HCT116 (cell line): ENCODE data around the gene GLO1. TPM values are rescaled to one million over a fixed set of nuclear protein-coding genes. Genes with fewer than 3 reads are reported as not detected.

Source experiments
- ATAC-seq: fragments of 200-7000 bp; cut with Tn5 transposase; 2 replicates; pipeline ENCODE4 v1.9.1; 2020; ENCODE audit warnings: mild to moderate bottlenecking, moderate library complexity
- BruUV-seq: library from RNA; stranded (reverse); fragments of 400-500 nt; replicated peaks from 2 replicates; lab custom pipeline; 2021; lab: Mats Ljungman, UMichigan
- CTCF ChIA-PET: fragments of 300-600 bp; sonication (Branson Sonifier 250); formaldehyde crosslinking; loops from one replicate; lab custom pipeline; 2021; ENCODE audit warnings: antibody characterized with exemption; lab: Charles Lee
- POLR2A ChIA-PET: fragments of 300-600, 350-600 bp; sonication (Branson Sonifier 250); formaldehyde crosslinking; loops from one replicate; lab custom pipeline; 2021; ENCODE audit warnings: antibody characterized with exemption; lab: Charles Lee
- RAD21 ChIA-PET, 2 experiments: fragments of 300-600 bp; sonication (Branson Sonifier 250); formaldehyde crosslinking; loops; one replicate each; lab custom pipeline; 2023; ENCODE audit warnings: low total read pairs in 2 of 2; ENCODE audit not compliant: uncharacterized antibody in 2 of 2, unreplicated experiment in 2 of 2, low non-redundant PET in 1 of 2; lab: Charles Lee
- DNase-seq: peaks from one replicate; pipeline ENCODE4 v3.0.0-alpha.2; 2010; ENCODE audit warnings: low read depth, low spot score
- H2AFZ ChIP-seq: fragments of 200-600 bp; shearing (Covaris generic), sonication (generic); 2 replicates; pipeline ENCODE4 v1.6.1; 2017; ENCODE audit warnings: low read depth, mixed run types, mixed read lengths, antibody characterized with exemption, low read length; ENCODE audit not compliant: poor library complexity, severe bottlenecking
- H3K27ac ChIP-seq: 2 replicates; pipeline ENCODE4 v1.5.1; 2012; ENCODE audit warnings: low read depth, low read length
- H3K27me3 ChIP-seq: fragments of 200-600 bp; sonication (generic); 2 replicates; pipeline ENCODE4 v1.6.1; 2016; ENCODE audit warnings: mixed run types, low read length, mixed read lengths; ENCODE audit not compliant: insufficient read depth
- H3K36me3 ChIP-seq, 2 experiments: fragments of 200-500 bp in 1 of 2; fragments of 200-600 bp in 1 of 2; sonication (Bioruptor generic) in 1 of 2; sonication (generic) in 1 of 2; 2 replicates each; pipeline versions ENCODE4 v1.5.1 to v1.6.1; 2014 to 2016; ENCODE audit warnings: low read length in 2 of 2, inconsistent platforms in 1 of 2, mixed read lengths in 1 of 2, mixed run types in 1 of 2; ENCODE audit not compliant: insufficient read depth in 2 of 2, control insufficient read depth in 1 of 2
- H3K4me1 ChIP-seq, 2 experiments: fragments of 200-600 bp in 1 of 2; sonication (generic) in 1 of 2; 2 replicates each; pipeline versions ENCODE4 v1.5.1 to v1.6.1; 2012 to 2017; ENCODE audit warnings: low read length in 2 of 2, inconsistent platforms in 1 of 2, mild to moderate bottlenecking in 1 of 2, mixed read lengths in 1 of 2, mixed run types in 1 of 2, moderate library complexity in 1 of 2; ENCODE audit not compliant: insufficient read depth in 2 of 2, control insufficient read depth in 1 of 2
- H3K4me2 ChIP-seq: fragments of 200-600 bp; sonication (generic); 2 replicates; pipeline ENCODE4 v1.6.1; 2017; ENCODE audit warnings: mixed run types, low read length, mixed read lengths
- H3K4me3 ChIP-seq, 2 experiments: fragments of 200-600 bp in 1 of 2; sonication (generic) in 1 of 2; replicated peaks in 1 of 2; 2 replicates each; pipeline ENCODE4 v1.5.1; 2011 to 2016; ENCODE audit warnings: low read length in 2 of 2, control low read depth in 1 of 2, low read depth in 1 of 2, mild to moderate bottlenecking in 1 of 2, mixed read lengths in 1 of 2, mixed run types in 1 of 2
- H3K79me2 ChIP-seq: fragments of 200-600 bp; sonication (generic); 2 replicates; pipeline ENCODE4 v1.6.1; 2017; ENCODE audit warnings: mild to moderate bottlenecking, mixed run types, low read length, moderate library complexity, mixed read lengths; ENCODE audit not compliant: insufficient read depth
- H3K9ac ChIP-seq: fragments of 200-600 bp; sonication (generic); 2 replicates; pipeline ENCODE4 v1.6.1; 2016; ENCODE audit warnings: low read length, mixed read lengths
- H3K9me2 ChIP-seq: fragments of 200-600 bp; sonication (generic), shearing (Covaris generic); 2 replicates; pipeline ENCODE4 v1.6.1; 2017; ENCODE audit warnings: mixed run types, mild to moderate bottlenecking, moderate library complexity; ENCODE audit not compliant: insufficient read depth
- H3K9me3 ChIP-seq, 2 experiments: fragments of 200-500 bp in 1 of 2; fragments of 200-600 bp in 1 of 2; sonication (Bioruptor generic) in 1 of 2; sonication (generic) in 1 of 2; 2 replicates each; pipeline ENCODE4 v1.6.1; 2014 to 2017; ENCODE audit warnings: low read length in 2 of 2, mixed read lengths in 2 of 2, inconsistent platforms in 1 of 2, low read depth in 1 of 2, mild to moderate bottlenecking in 1 of 2, mixed run types in 1 of 2, moderate library complexity in 1 of 2; ENCODE audit not compliant: control insufficient read depth in 1 of 2, insufficient read depth in 1 of 2
- H4K20me1 ChIP-seq: fragments of 200-600 bp; sonication (generic), shearing (Covaris generic); 2 replicates; pipeline ENCODE4 v1.6.1; 2017; ENCODE audit warnings: mixed run types, mild to moderate bottlenecking, moderate library complexity; ENCODE audit not compliant: insufficient read depth
- CBX3 ChIP-seq: IDR thresholded peaks from 2 replicates; pipeline ENCODE4 v1.6.1; 2012; ENCODE audit warnings: low read depth
- EGR1 ChIP-seq: IDR thresholded peaks from 2 replicates; pipeline ENCODE4 v1.6.1; 2012; ENCODE audit warnings: low read depth
- ELF1 ChIP-seq: IDR thresholded peaks from 2 replicates; pipeline ENCODE4 v1.6.1; 2012; ENCODE audit warnings: low read depth, borderline replicate concordance
- EZH2phosphoT487 ChIP-seq: fragments of 200-600 bp; IDR thresholded peaks from 2 replicates; pipeline ENCODE4 v1.6.1; 2018; ENCODE audit warnings: antibody characterized with exemption, borderline replicate concordance
- FOSL1 ChIP-seq: IDR thresholded peaks from 2 replicates; pipeline ENCODE4 v1.6.1; 2012; ENCODE audit warnings: low read depth
- JUND ChIP-seq: IDR thresholded peaks from 2 replicates; pipeline ENCODE4 v1.6.1; 2012
- POLR2A ChIP-seq: IDR thresholded peaks from 2 replicates; pipeline ENCODE4 v1.7.0; 2011; ENCODE audit warnings: borderline replicate concordance; ENCODE audit not compliant: insufficient read depth, insufficient read length; ENCODE audit errors: extremely low read depth
- POLR2AphosphoS5 ChIP-seq: IDR thresholded peaks from 2 replicates; pipeline ENCODE4 v1.6.1; 2011; ENCODE audit warnings: mild to moderate bottlenecking, low read depth, low read length, moderate library complexity
- RAD21 ChIP-seq: IDR thresholded peaks from 2 replicates; pipeline ENCODE4 v1.6.1; 2012; ENCODE audit warnings: low read depth, mild to moderate bottlenecking
- SP1 ChIP-seq: IDR thresholded peaks from 2 replicates; pipeline ENCODE4 v1.6.1; 2012; ENCODE audit warnings: low read depth
- TCF7L2 ChIP-seq: IDR thresholded peaks from 2 replicates; pipeline ENCODE4 v1.7.0; 2011; ENCODE audit warnings: borderline replicate concordance, inconsistent platforms; ENCODE audit not compliant: insufficient read depth, insufficient read length; ENCODE audit errors: extremely low read depth
- YY1 ChIP-seq: IDR thresholded peaks from 2 replicates; pipeline ENCODE4 v1.6.1; 2011; ENCODE audit warnings: low read length, low read depth, moderate library complexity, mild to moderate bottlenecking; ENCODE audit not compliant: insufficient replicate concordance; ENCODE audit errors: extremely low read depth
- ZFX ChIP-seq: fragments of 450-650 bp; IDR thresholded peaks from 2 replicates; pipeline ENCODE4 v1.6.1; 2017
- ZNF274 ChIP-seq: fragments of 200-500 bp; sonication (Bioruptor generic); IDR thresholded peaks from 2 replicates; pipeline ENCODE4 v1.6.1; 2014; ENCODE audit warnings: mild to moderate bottlenecking, low read depth, low read length, inconsistent platforms
- intact Hi-C: fragments of 100-400 bp; cut with micrococcal nuclease; formaldehyde crosslinking; loops from 2 replicates; pipeline ENCODE4 v1.10.0; 2022
- total RNA-seq: library from RNA; stranded (reverse); gene quantifications from one replicate; pipeline ENCODE4 v1.2.1, GENCODE V29; 2021; ENCODE audit not compliant: unreplicated experiment
- TF ChIP-seq, protein P1 (sequence below): IDR thresholded peaks from 2 replicates; pipeline ENCODE4 v1.6.1; 2012
- TF ChIP-seq, protein P2 (sequence below), 3 experiments: fragments of 200-600 bp in 1 of 3; sonication (generic) in 1 of 3; IDR thresholded peaks in 2 of 3; conservative IDR thresholded peaks in 1 of 3; 2 replicates each; pipeline ENCODE4 v1.5.1; 2012 to 2017; ENCODE audit warnings: low read depth in 2 of 3, low read length in 2 of 3, antibody characterized with exemption in 1 of 3, borderline replicate concordance in 1 of 3, control low read depth in 1 of 3, mild to moderate bottlenecking in 1 of 3, mixed read lengths in 1 of 3, mixed run types in 1 of 3, moderate library complexity in 1 of 3; ENCODE audit not compliant: insufficient read depth in 1 of 3
- TF ChIP-seq, protein P3 (sequence below): IDR thresholded peaks from 2 replicates; pipeline ENCODE4 v1.6.1; 2012; ENCODE audit warnings: low read depth
- TF ChIP-seq, protein P4 (sequence below): IDR thresholded peaks from 2 replicates; pipeline ENCODE4 v1.6.1; 2011; ENCODE audit warnings: mild to moderate bottlenecking, low read length, moderate library complexity; ENCODE audit not compliant: insufficient replicate concordance; ENCODE audit errors: extremely low read depth

GLO1 gene
- total RNA-seq, 1 experiment from 2014 or later = 191 TPM

DNA sequence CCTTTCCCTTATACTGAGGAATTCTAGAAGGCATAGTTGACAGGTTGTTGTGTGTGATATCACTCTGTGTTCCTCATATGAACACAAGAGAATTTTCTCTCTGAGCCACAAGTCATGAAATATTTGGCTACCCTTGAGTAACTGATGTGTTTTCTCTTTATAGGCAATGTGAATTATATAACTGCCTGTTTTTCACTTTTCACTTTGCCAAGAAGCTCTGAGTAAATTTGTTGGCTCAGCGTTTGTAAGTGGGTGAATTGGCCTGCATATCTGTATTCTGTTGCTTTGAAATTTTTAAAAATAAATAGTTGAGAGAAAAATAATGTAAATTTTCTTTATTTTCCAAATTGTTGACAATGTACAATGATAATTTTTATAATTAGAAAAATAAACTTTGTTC, 58.0 kb downstream of the GLO1 start:
- Histone ChIP-seq H3K9me2 (no peaks in the 10 kb centered on the region), H3K27me3 (no peaks in the 10 kb centered on the region), H3K9ac (no peak overlapping the region), H4K20me1 (no peaks in the 10 kb centered on the region), H3K9me3 (no peaks in the 10 kb centered on the region), H3K4me1 (peaks cover 5 to 10% of the 10 kb centered on the region in 2 experiments; a peak in 2 of 4 replicates), H3K27ac (no peak overlapping the region), H3K4me3 (no peak overlapping the region), H3K4me2 (no peak overlapping the region), H3K36me3 (no peaks in the 10 kb centered on the region), H3K79me2 (no peaks in the 10 kb centered on the region), H2AFZ (no peak overlapping the region)
- no peak for DNase-seq
- CTCF ChIA-PET = no interaction called here
- intact Hi-C loops = no loop called here
- POLR2A ChIA-PET = no interaction called here
- TF ChIP-seq CBX3 (no peak), POLR2AphosphoS5 (no peak), ZNF274 (no peak), TCF7L2 (no peak), JUND (no peak), EGR1 (no peak), YY1 (no peak), RAD21 (no peak), SP1 (no peak), FOSL1 (no peak), ZFX (no peak), EZH2phosphoT487 (no peak), POLR2A (no peak), ELF1 (no peak)
- TF ChIP-seq, protein P1, sequence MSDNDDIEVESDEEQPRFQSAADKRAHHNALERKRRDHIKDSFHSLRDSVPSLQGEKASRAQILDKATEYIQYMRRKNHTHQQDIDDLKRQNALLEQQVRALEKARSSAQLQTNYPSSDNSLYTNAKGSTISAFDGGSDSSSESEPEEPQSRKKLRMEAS = no peak
- TF ChIP-seq, protein P2, sequence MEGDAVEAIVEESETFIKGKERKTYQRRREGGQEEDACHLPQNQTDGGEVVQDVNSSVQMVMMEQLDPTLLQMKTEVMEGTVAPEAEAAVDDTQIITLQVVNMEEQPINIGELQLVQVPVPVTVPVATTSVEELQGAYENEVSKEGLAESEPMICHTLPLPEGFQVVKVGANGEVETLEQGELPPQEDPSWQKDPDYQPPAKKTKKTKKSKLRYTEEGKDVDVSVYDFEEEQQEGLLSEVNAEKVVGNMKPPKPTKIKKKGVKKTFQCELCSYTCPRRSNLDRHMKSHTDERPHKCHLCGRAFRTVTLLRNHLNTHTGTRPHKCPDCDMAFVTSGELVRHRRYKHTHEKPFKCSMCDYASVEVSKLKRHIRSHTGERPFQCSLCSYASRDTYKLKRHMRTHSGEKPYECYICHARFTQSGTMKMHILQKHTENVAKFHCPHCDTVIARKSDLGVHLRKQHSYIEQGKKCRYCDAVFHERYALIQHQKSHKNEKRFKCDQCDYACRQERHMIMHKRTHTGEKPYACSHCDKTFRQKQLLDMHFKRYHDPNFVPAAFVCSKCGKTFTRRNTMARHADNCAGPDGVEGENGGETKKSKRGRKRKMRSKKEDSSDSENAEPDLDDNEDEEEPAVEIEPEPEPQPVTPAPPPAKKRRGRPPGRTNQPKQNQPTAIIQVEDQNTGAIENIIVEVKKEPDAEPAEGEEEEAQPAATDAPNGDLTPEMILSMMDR (IDR thresholded peaks at IDR 0.05 in 2 of 3, conservative IDR thresholded peaks at IDR 0.05 in 1 of 3; ENCODE audit: borderline replicate concordance in 1 of 3, insufficient read depth in 1 of 3, low read depth in 2 of 3, low read length in 2 of 3) = no peak
- TF ChIP-seq, protein P3, sequence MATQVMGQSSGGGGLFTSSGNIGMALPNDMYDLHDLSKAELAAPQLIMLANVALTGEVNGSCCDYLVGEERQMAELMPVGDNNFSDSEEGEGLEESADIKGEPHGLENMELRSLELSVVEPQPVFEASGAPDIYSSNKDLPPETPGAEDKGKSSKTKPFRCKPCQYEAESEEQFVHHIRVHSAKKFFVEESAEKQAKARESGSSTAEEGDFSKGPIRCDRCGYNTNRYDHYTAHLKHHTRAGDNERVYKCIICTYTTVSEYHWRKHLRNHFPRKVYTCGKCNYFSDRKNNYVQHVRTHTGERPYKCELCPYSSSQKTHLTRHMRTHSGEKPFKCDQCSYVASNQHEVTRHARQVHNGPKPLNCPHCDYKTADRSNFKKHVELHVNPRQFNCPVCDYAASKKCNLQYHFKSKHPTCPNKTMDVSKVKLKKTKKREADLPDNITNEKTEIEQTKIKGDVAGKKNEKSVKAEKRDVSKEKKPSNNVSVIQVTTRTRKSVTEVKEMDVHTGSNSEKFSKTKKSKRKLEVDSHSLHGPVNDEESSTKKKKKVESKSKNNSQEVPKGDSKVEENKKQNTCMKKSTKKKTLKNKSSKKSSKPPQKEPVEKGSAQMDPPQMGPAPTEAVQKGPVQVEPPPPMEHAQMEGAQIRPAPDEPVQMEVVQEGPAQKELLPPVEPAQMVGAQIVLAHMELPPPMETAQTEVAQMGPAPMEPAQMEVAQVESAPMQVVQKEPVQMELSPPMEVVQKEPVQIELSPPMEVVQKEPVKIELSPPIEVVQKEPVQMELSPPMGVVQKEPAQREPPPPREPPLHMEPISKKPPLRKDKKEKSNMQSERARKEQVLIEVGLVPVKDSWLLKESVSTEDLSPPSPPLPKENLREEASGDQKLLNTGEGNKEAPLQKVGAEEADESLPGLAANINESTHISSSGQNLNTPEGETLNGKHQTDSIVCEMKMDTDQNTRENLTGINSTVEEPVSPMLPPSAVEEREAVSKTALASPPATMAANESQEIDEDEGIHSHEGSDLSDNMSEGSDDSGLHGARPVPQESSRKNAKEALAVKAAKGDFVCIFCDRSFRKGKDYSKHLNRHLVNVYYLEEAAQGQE = no peak
- TF ChIP-seq, protein P4, sequence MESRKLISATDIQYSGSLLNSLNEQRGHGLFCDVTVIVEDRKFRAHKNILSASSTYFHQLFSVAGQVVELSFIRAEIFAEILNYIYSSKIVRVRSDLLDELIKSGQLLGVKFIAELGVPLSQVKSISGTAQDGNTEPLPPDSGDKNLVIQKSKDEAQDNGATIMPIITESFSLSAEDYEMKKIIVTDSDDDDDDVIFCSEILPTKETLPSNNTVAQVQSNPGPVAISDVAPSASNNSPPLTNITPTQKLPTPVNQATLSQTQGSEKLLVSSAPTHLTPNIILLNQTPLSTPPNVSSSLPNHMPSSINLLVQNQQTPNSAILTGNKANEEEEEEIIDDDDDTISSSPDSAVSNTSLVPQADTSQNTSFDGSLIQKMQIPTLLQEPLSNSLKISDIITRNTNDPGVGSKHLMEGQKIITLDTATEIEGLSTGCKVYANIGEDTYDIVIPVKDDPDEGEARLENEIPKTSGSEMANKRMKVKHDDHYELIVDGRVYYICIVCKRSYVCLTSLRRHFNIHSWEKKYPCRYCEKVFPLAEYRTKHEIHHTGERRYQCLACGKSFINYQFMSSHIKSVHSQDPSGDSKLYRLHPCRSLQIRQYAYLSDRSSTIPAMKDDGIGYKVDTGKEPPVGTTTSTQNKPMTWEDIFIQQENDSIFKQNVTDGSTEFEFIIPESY = no peak
- RAD21 ChIA-PET = no interaction called here
- no peak for ATAC-seq
- no TSS peak for BruUV-seq
